Measurements from ENCODE around the gene RNF220.
A peak's percentile ranks its signal among the peaks of the same experiment; 100 is the strongest.

RNF220 gene

DNA sequence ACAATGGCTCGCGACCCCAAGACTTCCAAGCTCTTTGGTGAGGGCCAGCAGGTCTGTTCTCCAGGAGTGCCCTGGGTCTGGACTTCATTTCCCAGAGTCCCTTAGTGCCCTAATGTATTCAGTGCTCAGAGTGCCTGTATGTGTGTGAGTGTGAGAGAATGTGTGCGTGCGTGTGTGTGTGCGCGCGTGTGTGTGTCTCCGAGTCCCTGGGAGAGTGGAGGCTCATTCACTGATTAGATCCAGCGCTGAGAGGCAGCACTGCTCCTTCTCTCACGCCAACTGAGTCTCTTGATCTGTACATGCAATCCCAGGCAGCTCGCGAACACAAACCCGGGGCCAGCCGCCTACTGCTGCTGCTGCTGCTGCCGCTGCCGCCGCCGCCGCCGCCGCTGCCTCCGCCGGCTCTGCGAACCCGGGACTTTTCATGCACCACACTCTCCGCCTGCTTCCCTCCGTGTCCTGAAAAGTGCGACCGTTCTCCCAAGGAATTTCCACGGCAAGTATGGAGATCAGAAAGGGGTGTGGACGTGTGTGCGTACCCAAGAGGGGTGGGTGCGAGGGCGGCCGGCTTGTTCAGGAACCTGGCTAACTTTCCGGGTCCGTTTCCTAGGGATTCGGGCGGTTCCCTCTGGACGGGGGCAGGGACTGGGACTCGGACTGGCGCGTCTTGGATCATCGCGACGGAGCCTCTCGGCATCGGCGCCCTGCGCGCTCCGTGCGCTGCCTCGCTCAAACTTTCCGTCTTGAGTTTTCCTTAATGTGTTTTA lies at the start of gene RNF220:
Gene RNF220, plus strand, starts transcription at position 225 of the 767 bp plus-strand sequence.
- no peak for DNase-seq (ENCODE audit: low read depth)

DNA sequence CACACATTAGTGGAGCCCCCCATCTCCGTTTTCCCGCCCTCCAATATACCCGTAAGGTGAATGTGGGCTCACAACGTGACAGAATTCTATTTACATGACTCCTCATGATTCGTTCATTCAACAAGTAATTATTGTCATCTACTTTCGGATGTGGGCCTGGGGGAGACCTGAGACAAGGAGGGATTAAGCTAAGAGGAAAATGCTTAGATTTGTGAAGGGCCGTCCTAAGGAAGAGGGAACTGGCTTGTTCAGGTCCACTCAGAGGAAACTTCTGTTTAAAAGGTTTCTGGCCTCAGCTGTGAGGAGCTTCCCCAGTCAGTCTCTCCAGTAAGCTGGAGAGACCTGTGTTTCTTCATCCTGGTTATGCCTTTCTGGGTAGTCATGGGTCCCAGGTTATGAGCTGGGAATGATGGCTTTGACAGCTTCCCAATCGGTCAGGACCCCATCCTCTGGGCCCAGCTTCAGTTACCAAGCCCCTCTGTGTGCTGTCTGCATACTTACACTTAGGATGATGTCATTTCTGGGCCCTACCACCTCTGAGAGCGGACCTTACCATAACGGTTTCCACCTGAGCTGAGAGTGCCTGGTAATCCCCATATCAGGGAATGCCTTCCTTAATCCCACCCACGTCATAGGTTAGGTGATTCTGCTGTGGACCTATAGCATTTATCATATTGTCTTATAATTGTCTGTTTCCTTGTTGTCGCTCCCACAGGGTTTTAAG lies 49.3 kb upstream of the RNF220 start:
- DNase-seq (ENCODE audit: low read depth), result no peak

DNA sequence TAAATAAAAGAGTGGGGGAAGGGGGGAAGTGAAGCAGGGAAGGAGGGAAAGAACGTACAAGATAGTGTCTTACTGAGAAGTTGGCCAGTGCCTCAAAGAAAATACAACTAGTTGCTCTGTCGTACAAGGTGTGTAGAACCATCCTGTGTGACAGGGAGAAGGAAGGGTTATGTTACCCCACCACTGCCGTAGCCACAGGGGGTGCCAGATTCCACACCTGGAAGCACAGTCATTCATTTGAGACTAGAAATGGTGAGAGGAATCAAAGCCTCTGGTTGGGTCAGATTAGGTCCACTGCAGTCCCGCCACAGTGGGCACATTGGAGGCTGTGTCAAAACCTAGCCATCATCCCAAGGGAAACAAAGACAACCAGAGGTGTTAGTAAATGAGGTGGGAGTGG lies 47.3 kb upstream of the RNF220 start:
- DNase-seq (ENCODE audit: low read depth), result no peak

DNA sequence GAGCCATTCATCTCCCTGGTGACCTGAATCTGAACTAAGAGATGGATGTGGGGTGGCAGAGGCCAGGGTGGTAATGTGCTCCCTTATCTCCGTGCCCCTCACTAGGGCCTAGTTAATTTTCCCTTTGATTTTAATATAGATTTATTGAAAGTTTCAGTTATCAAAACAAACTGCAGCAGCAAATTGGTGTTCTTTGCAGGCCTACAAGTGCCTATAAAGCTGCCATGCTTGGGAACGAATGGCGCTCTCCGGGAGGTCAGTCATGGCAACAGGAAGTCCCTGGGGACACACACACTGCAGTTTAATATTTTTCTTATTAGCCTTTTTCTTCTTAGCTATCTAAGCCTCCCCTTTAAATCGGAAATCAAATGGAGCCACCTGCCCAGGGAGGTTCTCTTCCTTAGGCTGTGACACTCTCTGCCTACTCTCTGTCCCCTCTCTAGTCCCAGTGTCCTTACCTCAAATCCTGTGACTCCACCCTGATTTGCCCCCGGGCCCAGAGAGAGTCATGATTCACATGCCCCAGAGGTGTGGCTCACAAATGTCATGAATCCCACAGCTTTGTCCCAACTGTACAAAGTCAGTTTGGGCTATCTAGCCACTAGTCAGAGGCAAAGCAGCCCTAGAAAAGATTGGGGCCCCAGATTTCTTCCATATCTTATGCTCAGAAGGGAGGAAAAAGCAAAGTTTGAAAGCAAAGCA lies 45.7 kb upstream of the RNF220 start:
- no peak for DNase-seq (ENCODE audit: low read depth)

DNA sequence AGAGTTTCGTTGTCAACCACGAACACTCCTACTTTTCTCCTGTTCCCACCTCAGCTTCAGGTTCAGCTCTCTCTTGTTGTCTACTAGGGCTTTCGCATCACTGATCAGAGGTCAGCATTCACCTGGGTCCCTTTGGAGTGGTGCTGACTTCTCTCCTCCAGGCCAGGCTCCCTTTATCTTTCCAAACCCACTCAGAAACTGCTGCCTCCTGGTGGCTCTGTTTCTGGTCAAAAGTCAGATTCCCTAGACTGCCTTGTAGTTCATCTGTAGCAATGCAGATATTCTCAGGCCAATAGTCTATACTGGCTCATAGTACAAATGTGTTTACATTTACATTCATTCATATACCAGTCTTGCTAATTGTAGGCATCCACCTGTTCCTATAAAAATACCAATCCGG lies 43.6 kb upstream of the RNF220 start:
- DNase-seq (ENCODE audit: low read depth), result no peak

DNA sequence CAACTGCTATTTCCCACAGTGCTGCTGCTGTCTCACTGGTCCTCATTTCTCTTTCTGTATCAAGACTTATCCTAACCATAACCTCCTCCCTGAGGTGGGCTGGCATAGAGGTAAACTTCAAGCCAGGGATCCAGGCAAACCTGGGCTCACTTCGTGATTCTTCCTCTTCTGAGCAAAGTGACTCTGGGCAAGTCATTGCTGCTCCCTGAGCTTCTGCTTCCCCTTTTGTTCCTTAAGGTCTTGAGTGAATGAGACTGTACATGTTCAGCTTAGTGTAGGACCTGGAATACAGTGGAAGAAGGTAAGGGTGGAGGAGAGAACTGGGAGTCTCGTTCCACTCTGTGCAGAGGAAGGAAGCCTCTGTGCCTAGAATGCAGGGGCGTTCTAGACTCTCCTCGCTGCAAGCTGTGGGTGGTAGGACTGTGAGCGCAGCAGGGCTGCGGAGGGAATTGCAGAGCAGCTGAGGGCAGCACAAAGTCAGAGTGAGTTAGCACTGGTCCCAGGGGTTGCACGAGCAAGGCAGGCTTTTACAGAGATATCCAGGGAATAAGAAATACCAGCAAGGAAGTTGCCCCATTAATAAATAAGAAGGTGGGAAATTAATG lies 38.6 kb upstream of the RNF220 start:
- no peak for DNase-seq (ENCODE audit: low read depth)

DNA sequence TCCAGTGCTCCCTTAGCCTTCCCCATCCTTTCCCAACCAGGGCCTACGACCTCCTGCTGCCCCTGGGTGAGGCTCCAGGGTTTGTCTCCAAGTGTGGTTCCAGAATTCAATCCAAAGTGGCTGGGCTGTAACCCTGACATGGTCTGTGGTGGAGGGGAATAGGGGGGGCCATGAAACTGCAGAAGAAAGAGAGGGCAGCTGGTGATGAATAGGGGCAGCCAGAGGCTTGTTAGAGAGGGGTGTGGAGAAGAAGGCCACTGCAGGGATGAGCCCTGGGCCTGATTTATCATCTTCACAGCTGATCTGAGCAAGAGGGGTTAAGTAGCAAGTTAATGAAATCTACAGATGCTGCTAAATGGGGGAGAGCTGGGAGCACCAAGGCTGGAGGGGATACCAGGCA lies 37.1 kb upstream of the RNF220 start:
- DNase-seq (ENCODE audit: low read depth), result no peak

DNA sequence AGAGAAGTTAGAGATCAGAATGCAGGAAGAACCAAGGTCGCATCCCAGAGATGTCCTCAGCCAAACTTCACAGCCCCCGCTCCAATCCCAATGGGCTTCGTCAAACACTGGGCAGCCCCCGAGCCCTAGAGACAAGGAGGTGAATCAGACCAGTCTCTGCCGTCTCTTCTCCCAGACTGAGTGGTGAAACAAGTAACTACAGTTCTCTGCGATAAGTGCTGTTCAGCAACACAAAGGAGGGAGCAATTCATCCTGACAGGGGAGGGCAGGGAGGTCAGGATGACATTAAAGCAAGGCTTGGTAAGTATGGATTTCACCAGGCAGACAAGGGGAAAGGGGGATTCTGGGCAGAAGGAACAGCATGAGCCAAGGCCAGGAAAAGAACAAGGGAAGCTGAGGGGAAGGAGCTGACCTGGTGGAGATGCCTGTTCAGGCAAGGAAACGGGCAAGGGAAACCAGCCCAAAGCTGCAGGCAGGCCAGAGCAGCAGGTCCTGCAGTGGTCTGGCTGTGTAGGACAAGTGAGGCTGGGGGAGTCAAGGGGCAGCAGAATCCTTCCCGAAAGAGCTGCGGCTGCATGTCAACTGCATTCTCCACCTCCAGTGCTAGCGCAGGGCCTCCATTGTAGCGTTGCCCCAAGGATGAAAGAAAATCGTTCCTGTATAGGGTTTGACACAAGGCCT lies 36.4 kb upstream of the RNF220 start:
- no peak for DNase-seq (ENCODE audit: low read depth)

DNA sequence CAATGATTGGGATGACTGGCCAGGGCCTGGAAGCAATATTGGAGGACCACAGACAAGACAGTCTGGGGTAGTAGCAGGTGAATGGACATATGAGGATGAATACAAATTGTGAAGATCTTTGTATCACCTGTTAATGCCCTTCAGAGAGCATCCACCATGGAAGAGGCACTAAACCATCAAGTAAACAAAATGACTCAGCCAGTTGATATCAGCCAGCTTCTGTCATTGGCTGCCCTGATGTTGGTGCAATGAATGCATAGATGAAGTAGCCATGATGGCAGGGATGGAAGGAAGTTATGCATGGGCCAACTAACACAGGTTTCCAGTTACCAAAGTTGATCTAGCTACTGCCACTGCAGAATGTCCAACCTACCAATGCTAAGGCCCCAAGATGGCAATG lies 33.8 kb upstream of the RNF220 start:
- DNase-seq (ENCODE audit: low read depth), result no peak

DNA sequence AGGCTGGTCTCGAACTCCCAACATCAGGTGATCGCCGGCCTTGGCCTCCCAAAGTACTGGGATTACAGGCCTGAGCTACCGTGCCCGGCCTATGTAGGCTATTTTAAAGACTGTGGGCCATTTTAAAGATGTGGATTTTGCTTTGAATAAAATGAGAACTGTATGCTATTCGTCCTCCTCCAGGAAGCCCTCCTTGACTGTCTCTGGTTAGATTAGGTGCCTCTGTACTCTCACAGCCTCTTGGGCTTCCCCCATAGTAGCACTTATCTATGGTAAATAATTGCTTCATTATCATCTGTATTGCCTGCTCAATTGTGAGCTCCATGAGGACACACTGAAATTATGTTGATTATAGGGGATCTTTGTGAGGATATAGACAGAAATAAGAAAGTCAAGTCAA lies 29.5 kb upstream of the RNF220 start:
- no peak for DNase-seq (ENCODE audit: low read depth)

DNA sequence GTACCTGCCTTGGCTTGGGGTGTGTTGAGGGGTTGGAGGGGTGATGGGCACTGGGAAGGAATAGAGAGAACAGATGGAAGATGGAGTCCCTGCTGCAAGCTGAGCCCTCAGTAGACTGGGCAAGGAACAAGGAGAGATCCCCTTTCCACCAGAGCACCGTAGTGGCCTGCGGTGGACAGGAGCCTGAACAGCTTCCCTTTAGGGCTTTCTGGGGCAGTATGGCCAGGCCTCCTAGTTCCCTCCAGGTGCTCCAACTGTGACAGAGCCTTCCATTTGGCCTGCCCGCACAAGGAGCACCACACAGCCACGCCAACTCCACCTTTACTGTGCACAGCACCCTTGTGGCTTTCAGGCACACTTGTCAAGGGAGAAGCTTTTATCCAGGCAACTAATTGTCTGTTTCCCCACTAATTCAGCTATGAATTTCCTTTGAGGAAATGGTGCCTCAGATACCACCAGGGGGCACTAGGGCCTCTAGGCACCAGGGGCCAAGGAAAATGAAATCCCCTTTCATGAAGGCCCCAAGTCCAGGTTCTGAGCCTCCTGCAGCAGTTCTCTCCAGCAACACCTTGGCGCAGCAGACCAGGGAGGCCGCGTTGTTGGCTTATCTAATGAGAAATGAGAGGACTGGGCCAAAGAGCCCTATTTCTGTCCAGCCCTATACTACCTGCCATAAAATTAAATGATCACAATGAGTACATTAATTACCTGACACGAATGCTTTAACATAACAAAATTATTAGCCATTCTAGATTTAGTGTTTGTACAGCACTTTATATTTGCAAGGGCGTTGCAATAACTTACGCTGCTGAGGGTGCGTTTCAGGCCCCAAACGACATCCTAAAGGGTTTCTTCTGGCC lies 26.9 kb upstream of the RNF220 start:
- DNase-seq (ENCODE audit: low read depth), result peak; percentile 23

DNA sequence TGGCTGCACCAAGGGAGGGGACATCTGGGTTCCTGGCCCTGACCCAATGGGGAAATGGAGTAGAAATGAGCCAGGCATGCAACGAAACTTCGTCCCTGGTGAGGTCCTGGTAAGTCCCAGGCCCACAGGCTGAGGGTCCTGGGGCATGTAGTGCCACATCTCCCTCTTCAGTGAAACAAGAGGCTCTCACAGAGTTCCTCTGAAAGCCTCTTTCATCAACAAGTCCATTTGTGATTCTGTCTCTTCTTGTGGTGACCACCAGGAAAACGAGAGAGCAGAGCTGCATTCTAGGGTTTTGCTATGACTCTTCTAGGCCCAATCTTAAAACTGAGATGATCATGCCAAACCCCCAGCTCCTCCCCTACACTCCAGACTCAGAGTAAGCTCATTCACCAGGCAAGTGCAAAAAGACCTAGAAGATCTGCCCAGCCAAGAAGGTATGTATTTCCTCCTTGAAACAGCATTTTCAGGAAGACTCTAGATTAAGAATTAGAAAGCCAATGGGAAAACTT lies 24.3 kb upstream of the RNF220 start:
- DNase-seq (ENCODE audit: low read depth), result no peak

DNA sequence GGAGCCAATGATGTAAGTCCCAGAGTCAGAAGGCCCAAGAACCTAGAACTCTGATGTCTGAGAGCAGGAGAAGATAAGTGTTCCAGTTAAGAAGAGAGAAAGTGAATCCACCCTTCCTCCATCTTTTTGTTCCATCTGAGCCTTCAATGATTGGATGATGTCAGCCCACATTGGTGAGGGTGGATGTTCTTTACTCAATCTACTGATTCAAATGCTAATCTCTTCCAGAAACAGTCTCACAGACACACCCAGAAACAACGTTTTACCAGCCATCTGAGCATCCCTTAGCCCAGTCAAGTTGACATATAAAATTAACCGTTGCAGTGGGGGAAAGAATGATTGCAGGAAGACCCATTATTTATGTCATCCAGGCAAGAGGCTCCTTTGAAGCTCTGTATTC lies 16.5 kb upstream of the RNF220 start:
- no peak for DNase-seq (ENCODE audit: low read depth)

DNA sequence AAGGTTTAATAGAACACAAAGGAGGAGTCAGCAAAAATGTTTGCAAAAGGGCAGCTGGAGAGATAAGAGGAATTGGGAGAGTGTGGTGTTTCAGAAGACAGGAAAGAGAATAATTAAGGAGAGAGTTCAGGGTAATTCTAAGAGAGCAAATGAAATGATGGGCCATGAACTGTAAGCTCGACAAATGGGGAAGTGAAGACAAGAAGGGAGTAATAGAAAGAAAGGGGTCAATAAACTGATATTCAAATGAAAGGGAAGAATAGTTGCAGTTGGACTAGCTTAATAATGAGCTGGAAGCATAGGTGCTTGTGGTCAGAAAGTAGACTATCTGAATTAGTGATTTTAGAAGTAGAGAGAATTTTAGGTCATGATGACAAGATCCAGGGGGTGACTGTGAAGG lies 15.6 kb upstream of the RNF220 start:
- no peak for DNase-seq (ENCODE audit: low read depth)

DNA sequence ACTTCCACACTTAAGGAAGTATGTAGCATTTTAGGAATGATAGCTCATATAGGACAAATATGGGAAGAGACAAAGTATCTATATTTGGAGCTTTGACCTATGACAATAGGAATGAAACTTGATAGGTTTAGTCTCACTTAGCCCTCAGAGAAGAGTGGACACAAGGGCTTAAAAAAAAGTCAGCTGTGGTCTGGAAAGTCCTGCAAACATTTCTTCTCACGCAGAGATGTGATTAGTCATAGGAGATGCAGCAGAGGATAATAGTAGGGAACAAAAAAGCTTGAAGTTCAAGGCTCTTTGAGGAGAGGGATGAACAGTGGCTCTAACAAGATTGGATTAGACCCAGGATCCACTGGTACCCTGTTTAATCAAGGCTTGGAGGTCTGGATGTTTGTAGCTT lies 14.8 kb upstream of the RNF220 start:
- DNase-seq (ENCODE audit: low read depth), result no peak

DNA sequence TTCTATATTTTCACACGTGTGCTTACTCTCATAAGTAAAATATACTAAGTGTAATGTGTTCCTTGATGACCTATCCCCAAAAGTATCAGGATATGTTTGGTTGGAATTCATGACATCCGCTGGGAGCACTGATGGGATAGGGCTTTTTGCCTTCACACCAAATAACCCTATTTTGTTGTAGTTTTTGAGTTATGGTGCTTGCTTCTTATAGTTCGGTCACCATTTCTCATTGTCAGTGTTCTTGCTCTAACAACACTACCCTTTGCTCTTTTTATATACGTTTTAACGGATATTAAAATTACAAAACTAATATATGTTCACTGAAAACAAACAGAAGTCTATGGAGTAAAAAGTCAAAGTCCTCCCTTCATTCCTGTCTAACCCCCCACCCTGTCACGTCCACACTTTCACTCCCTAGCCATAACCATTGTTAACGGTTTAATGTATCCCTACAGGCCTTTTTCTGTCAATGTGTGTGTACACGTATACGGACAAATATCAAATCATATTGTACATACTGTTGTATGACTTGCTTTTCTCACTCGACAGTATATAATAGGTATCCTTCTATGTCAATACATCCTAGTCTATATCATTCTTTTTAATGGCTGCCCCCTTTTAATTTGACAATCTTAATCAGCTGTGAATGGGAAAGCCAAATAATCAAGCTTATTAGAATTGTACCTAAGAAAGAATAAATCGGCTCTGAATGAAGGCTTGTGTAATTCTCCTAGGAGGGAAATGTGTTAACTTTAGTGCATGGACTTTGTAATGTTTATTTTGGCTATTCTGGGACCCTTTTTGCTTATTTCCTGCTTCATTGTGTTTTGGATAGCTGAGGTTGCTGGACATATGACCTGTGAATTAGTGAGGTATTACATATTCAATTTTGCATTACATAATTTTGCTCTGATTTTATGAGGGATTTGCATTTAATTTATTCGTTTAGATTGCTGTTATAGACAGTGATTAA lies 3.5 kb upstream of the RNF220 start:
- no peak for DNase-seq (ENCODE audit: low read depth)

DNA sequence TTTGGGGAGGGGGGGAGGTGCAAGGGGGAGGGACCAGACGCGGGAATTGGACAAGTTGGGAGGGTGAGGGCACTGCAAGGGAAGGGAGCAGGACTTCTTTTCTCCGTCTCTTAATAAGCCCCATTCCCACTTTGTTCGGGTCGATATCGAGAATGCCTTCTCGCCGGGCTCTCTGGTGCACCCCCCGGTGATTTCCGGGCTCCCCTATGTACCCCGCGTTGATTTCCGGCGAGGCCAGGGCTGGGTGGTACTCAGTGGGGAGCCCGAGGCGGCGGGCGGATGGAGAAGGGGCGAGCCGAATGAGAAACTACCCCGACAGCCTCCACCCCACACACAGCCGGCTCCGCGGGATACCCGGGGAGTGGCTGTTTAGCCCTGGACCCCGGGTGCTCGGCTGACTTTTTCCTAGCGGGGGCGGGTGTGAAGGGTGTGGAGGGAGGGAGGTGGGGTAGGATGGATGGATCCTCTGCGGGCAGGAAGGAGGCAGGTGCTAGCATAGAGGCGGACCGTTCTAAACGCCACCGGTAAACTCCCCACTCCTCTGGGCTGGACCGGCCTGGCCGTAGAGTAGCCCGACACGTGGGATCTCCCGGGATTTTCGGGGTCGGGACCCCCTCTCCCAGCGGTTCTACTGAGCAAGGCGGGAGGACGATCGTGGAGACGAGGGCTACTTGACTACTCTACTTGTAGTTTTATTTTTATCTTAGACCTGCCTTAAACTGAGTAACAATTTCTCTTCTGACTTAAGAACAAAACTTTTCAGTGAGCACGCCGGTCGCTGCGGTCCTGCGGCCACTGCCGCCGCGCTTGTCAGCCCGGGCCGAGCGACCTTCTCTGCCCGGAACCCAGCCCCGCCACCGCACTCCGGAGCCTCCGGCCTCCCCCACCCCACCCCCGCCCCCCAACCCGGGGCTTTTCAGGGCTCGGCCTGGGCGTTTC lies 1.0 kb downstream of the RNF220 start:
- no peak for DNase-seq (ENCODE audit: low read depth)

DNA sequence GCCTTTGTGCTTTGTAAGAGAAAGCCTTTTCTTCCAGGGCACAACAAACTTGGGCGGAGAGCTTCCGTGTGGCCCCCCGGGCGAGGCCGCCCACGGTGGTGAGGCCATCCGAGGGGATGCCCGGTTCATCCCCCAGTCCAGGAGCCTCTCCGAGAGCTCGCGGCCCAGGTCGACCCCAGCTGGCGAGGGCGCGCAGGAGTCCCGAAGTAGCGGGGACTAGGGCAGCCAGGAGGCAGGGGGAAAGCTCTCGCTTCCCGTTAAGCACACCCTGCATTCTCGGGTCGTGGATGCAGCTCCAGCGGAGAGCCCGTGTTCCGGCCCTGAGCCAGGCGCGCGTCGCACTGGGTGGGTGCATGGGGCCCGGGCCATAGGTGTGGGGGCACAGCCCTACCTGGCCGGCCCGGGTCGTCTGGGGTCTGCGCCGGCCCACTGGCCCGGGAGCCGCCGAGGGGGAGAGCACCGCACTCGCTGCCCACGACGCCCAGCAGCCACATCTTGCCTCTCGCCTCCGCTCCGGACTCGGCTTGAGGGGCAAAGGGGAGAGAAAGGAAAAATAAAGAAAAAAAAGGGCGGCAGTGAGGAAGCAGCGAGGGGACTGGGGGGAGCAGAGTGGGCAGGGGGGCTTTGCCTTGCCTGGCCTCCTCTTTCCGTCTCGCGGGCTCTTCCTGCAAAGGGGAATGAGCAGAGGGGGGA lies 1.8 kb downstream of the RNF220 start:
- DNase-seq (ENCODE audit: low read depth), result no peak

All from activated T-cell treated with anti-CD3 and anti-CD28 coated beads for 24 hours (primary cell).